Spleen (tissue), 7 donors: ENCODE measurements around the gene SLC40A1.

Experiments
- CTCF ChIP-seq, 11 experiments: fragments of 200-600 bp in 7 of 11; fragments of 450-650 bp in 4 of 11; sonication (generic) in 4 of 11; IDR thresholded peaks in 8 of 11; conservative IDR thresholded peaks in 3 of 11; 1 replicate in 7 of 11; 2 replicates in 4 of 11; pipeline versions ENCODE4 v1.4.0 to v1.8.0; 2016 to 2021; ENCODE audit warnings: antibody characterized with exemption in 11 of 11, inconsistent platforms in 4 of 11, mild to moderate bottlenecking in 1 of 11
- POLR2AphosphoS5 ChIP-seq, 3 donors: sonication (generic); formaldehyde crosslinking; IDR thresholded peaks; one replicate each; pipeline ENCODE4 v1.5.1; 2017; ENCODE audit warnings: antibody characterized with exemption in 3 of 3
- donor health status: DM: no; HTN: no; CAD: no; lungs with moderate emphysema.
- donor health status: DM: no; HTN: no; CAD: no.
- donor health status: DM: no; HTN: no; CAD: no.

- no peak for TF ChIP-seq CTCF (IDR thresholded peaks at IDR 0.05 in 8 of 11, conservative IDR thresholded peaks at IDR 0.05 in 3 of 11)
- TF ChIP-seq POLR2AphosphoS5 (IDR thresholded peaks at IDR 0.05) = peak in 1 of 3 donors; percentile 13
Measured at GRCh38 chr2:189558516-189559272, 21.9 kb downstream of the SLC40A1 start.
